ENCODE data around the gene TMEM131L.

The TMEM131L gene

DNA sequence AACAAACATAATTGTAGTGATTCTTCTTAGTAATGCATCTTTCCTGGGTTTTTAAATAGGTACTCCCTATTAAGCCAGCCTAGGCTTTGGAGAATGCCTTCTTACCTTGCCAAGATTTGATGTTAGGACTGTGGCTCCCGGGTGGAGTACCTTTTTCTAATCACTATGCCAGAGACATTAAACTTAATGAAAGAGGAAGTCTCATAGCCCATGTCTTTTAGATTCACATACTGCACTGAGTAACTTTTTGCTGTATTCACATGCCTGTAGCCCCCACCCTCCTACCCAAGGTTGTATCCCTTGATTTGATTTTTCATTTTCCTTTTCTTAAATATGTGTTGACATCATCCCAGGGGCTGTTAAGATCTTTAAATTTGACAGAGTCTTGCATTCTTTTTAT lies 113.7 kb downstream of the TMEM131L start:
- no peak for DNase-seq (ENCODE audit: low read depth)
- TF ChIP-seq, protein P1, sequence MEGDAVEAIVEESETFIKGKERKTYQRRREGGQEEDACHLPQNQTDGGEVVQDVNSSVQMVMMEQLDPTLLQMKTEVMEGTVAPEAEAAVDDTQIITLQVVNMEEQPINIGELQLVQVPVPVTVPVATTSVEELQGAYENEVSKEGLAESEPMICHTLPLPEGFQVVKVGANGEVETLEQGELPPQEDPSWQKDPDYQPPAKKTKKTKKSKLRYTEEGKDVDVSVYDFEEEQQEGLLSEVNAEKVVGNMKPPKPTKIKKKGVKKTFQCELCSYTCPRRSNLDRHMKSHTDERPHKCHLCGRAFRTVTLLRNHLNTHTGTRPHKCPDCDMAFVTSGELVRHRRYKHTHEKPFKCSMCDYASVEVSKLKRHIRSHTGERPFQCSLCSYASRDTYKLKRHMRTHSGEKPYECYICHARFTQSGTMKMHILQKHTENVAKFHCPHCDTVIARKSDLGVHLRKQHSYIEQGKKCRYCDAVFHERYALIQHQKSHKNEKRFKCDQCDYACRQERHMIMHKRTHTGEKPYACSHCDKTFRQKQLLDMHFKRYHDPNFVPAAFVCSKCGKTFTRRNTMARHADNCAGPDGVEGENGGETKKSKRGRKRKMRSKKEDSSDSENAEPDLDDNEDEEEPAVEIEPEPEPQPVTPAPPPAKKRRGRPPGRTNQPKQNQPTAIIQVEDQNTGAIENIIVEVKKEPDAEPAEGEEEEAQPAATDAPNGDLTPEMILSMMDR (conservative IDR thresholded peaks at IDR 0.05; ENCODE audit: low read depth, low read length), result no peak

DNA sequence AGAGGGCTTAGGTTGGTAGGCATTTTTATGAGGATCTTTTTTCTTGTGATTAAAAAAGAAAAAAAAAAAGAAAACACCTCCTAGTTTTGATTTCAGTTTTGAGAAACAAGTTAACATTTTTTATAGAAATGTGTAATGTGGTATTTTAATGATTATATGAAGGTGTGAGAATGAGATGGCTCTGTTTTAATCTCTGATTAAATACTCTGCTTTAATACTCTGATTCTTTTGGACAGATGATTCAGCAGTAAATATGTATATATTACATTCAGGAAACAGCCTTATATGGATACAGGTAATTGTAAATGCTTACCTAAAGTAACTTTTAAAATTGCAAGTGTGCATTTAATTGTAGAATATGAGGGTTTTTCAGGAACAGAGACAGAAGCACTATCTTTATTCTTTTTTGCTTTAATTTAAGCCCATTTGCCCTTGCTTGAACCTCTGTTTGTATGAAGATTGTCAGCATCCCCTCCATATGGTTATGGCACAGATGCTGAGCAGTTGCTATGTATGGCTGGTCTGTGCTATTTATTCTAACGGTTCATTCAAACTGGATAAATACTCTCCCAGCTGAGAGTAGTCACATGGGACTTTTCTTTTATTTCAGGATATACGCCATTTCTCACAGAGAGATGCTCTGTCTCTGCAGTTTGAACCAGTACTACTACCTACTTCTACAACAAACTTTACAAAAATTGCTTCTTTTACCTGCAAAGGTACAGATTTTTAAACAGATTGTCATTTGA lies 117.0 kb downstream of the TMEM131L start:
- TF ChIP-seq, protein P1 (conservative IDR thresholded peaks at IDR 0.05; ENCODE audit: low read depth, low read length), result no peak
- DNase-seq (ENCODE audit: low read depth), result no peak
- H3K4me3 ChIP-seq (ENCODE audit: low read depth, low read length), result no peak overlapping the region

More for the DNA sequence above, 113.7 kb downstream of the TMEM131L start:
- no peak overlapping the region for H3K4me3 ChIP-seq (ENCODE audit: low read depth, low read length)

DNA sequence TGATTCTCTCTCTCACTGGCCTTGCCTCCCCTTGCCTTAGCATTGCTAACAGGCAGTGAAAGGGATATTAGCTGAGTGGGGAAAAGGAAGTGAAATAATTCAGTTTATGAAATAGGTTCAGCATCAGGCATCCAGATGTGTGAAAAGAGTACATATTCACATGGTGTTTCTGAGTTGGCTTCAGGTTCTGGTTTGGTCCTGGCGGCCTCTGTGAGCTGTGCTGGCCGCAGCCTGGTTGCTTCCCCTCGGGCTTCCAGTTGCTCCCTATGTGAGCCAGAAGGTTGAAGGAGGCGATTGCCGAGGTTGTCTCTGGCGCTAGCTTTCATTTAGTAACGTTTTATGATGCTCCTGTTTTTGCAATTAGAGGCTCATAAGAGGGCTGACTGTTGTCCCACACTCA lies 118.9 kb downstream of the TMEM131L start:
- DNase-seq (ENCODE audit: low read depth), result no peak

DNA sequence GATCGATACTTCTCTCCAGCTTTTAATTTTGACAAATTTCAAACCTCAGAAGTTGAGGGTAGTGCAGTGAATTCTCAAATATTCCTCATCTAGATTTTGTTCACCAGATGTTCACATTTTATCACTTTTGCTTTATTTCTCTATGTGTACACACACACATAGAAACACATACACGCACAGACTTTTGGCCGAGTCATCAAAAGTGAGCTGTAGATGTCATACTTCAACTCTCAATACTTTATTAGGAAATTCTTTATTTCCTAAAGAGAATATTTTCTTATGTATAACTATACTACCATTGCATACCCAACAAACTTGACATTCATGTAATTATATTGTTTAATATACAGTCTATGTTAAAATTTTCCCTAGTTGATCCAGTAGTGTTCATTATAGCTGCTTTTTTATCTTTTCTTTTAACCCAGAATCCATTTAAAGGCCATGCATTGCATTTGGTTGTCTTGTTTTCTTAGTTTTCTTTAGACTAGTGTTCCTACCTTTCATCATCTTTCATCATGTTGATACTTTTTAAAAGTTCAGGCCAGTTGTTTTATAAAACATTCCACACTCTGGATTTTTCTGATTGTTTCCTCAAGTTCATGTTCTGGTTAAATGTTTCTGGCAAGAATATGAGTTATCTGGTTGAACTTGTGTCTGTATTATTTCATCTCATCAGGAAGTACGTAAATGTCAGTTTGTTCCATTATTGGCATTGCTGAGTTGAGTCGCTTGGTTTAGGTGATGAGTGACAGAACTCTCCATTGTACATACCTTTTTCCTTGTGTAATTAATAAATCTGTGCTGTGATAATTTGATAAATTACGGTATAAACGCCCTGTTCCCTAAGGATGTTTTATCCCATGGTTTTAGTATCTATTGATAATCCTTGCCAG lies 123.8 kb downstream of the TMEM131L start:
- TF ChIP-seq, protein P1 (conservative IDR thresholded peaks at IDR 0.05; ENCODE audit: low read depth, low read length), result no peak
- DNase-seq (ENCODE audit: low read depth), result peak; percentile 29
- H3K4me3 ChIP-seq (ENCODE audit: low read depth, low read length), result no peak overlapping the region

More for the DNA sequence above, 118.9 kb downstream of the TMEM131L start:
- TF ChIP-seq, protein P1 (conservative IDR thresholded peaks at IDR 0.05; ENCODE audit: low read depth, low read length), result no peak
- no peak overlapping the region for H3K4me3 ChIP-seq (ENCODE audit: low read depth, low read length)

DNA sequence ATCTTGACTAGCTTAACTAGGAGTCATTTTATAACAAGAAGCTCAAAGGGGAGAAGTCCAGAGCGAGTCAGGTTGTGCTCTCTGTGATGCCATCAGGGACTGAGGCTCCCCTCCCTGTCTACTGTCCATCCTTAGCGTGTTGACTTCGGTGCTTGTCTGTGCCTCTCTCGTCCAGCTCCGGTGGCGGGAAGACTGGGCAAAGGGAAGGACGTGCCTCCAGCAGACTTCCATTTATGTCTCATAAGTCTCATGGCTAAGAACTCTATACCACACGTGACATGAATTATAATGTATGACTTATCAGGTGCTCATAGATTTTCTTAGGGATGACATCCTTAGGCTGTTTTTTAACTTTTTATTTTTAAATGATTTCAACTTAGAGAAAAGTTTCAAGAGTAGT lies 125.3 kb downstream of the TMEM131L start:
- H3K4me3 ChIP-seq (ENCODE audit: low read depth, low read length), result no peak overlapping the region
- no peak for DNase-seq (ENCODE audit: low read depth)
- TF ChIP-seq, protein P1 (conservative IDR thresholded peaks at IDR 0.05; ENCODE audit: low read depth, low read length), result no peak

DNA sequence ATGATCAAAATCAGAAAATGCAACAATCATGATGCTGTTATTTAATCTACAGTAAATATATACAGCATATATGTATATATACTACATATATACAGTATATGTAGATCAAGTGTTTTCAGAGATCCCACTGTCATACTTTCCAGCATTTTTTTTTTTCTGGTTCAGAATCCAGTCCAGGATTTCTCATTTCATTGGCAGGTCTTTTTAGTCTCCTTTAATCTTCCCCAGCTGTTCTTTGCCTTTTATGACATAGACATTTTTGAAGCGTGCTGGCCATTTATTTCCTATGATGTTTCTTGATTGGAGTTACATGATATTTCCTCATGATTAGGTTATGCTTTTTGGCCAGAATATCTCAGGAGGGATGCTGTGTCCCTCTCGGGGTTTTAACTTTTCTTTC lies 125.9 kb downstream of the TMEM131L start:
- TF ChIP-seq, protein P1 (conservative IDR thresholded peaks at IDR 0.05; ENCODE audit: low read depth, low read length), result no peak
- H3K4me3 ChIP-seq (ENCODE audit: low read depth, low read length), result no peak overlapping the region
- no peak for DNase-seq (ENCODE audit: low read depth)

All from choroid plexus epithelial cell (primary cell).